ENCODE results near the gene RBMS1.

- no peak for TF ChIP-seq POLR2A (IDR thresholded peaks at IDR 0.05)
- peak in 2 of 3 donors; percentile 29 to 64 for TF ChIP-seq POLR2AphosphoS5 (IDR thresholded peaks at IDR 0.05)
These were observed 252.1 kb downstream of the RBMS1 start for GRCh38 chr2:160241251-160242137.
